HG03159 (cell line): Measurements from ENCODE around the gene GAST.

ENCODE experiments used
- ATAC-seq: cut with Tn5 transposase; IDR thresholded peaks from one replicate; pipeline ENCODE4 v1.9.1; 2021; ENCODE audit warnings: mild to moderate bottlenecking, moderate library complexity; ENCODE audit not compliant: unreplicated experiment

The GAST gene

DNA sequence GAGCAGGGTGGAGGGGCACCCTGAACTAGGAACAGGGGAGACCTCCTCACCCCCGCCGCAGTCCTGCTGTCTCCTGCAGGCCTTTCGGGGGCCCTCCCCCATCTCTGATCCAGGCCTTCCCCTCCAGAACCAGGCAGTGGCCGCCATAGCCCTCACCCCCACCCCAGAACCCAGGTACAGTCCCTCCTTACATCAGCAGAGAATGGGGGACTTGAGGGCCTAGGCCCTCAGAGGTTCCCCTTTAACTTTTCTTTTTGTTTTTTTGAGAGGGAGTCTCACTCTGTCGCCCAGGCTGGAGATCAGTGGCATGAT lies 26.6 kb downstream of the GAST start:
- no peak for ATAC-seq

DNA sequence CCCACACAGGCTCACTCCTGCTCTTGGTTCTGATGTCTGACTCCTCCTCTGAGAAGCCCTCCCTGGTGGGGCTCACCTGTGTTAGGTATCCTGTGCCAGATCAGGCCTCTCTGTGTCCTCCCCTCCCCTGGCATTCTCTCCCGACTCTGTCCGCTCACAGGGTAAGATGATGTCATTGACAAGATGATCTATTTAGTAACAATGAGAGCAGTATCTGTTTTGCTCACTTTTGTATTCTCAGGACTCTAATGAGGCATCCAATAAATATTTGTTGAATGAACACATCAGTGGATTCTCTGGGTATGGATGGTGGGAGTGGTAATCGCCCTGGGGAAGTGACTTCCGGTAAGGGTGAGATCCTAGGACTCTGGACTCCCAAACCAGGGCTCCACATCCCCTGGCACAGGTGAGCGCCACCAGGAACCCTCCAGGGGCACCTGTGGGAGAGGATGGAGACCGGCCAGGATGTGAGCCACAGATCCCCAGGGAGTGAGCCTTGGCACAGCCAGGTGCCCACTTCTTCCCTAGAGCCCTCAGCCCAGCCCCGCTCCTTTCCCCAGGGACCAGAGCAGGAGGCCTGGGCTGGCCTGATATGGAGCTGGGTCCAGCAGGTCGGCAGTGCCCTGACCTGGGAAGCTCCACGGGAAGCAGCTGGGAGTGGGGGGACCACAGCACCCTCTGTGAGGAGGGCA lies 27.7 kb downstream of the GAST start:
- ATAC-seq: no peak

DNA sequence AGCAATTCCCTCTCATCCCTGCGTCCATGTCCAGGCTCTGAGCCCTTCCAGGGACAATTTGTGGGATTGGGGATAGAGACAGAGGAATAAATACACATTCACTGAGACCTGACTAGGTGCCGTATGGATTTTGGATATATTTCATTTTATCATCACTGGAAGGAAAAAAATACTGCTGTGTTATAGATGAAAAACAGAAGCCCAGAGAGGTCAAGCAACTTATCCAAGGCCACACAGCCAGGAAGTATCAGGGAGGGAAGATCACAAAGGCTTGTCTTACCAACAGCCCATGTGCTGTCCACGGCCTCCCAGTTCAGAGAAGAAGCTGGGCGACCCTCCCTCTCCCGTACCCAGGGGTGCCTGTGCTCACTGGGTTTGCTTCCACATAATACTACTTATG lies 28.4 kb downstream of the GAST start:
- no peak for ATAC-seq

DNA sequence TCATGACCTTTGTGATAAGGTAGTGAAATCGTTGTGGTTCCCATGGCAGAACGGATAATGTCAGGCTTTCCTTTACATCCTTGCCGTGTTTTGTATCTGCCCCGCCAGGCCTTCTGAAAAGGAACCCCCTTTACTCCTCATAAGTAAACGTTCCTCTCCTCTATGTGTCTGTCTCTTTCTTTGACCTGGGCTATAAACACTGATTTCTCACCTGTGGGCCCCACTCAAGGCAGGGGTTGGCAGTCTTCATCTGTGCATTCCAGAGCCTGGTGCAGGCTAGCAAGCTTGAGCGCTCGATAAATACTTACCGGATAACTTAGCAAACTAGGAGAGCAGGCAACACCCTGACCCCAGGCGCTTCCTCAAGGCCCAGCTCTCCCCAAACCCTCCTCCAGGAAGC lies 29.6 kb downstream of the GAST start:
- ATAC-seq: no peak

DNA sequence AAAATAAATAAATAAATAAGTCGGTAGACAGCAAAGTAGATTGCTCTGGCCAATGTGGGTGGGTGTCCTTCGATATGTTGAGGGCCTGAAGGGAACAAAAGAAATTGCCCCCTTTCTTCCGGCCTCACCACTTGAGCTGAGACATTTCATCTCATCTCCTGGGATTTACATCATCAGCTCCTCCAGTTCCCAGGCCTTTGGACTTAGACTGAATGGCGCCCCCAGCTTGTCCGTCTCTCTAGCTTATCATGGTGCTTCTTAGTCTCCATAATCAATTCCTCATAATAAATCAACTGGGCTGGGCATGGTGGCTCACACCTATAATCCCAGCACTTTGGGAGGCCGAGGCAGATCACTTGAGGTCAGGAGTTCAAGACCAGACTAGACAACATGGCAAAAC lies 36.1 kb downstream of the GAST start:
- ATAC-seq: no peak

DNA sequence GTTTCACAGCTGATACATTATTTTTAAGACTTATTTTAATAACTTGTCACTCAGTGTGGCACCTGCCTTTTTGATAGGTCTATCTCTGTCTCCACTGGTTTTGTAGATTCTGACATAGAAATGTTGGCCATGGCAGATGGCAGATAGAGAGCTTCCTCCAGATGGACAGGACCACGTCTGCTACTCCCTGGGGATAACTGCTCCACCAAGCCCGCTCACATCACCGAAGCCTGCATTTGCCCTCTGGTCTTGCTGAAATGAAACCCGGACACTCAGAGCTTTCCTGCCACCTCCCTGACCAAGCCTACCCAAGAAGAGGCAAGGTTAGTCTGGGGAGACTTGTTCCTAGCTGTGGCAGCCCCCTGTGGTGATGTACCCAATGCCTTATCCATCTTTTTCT lies 38.7 kb downstream of the GAST start:
- no peak for ATAC-seq

DNA sequence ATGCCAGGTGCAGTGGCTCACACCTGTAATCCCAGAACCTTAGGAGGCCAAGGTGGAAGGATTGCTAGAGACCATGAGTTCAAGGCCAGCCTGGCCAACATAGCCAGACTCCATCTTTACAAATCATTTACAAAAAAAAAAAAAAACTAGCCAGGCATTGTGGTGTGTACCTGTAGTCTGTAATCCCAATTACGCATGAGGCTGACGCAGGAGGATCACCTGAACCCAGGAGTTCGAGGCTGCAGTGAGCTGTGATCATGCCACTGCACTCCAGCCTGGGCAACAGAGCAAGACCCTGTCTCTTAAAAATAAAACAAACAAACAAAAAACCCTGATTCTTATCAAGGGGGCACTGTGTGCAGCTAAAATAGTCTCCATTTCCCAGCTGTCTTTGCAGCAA lies 39.2 kb downstream of the GAST start:
- no peak for ATAC-seq

DNA sequence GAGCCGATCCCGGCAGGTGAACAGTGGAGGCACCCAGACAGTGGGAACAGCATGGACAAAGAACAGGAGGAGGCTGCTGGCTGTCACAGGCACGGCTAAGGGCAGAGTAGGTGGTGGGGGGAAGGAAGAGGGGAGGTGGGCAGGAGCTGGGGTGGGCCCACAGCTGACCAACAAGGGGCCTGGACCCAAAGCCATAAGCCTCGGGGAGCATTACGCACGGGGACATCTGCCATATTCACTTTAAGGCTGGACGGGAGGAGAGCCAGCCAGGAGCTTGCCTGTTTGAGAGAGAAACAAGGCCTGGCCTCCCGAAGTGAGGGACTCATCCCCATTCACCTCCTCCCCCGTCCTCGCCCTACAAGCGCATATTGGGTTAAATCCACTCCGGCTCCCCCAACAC lies 41.9 kb downstream of the GAST start:
- no peak for ATAC-seq

DNA sequence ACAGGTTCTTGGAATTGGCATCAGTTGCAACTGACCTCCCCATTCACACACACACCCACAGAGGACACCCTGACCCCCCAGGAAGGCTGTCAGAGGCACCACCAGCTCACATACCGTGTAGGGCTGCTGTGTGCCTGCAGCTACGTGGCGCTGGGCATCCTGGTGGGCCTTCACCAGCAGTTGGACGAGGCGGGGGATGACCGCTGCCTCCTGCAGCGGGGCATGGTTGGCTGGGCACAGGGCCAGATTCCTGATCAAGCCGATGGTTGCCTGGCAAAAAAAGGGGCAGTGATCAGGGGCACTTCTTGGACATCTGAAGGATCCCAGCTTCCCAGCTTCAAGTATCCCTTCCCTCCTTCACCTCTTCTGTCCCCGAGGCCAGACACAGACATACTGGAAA lies 46.5 kb downstream of the GAST start:
- ATAC-seq: no peak

DNA sequence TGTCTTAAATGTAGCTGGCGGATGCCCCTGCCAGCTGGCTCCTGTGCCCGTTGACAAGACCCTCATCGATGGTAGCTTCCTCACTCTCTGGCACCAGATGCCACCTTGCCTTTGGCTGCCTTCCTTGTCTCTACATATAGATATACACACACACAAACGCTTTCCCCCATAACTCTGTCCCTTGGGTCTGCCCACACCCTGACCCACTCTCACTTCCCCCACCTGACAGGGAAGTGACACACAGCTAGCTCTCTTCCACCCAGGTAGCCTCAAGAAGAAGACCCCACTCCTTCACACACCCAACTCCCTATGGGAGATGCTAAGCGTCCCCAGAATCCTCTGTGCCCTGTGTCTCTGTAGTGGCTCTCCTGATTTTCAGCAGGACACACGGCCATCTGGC lies 48.7 kb downstream of the GAST start:
- ATAC-seq: no peak

DNA sequence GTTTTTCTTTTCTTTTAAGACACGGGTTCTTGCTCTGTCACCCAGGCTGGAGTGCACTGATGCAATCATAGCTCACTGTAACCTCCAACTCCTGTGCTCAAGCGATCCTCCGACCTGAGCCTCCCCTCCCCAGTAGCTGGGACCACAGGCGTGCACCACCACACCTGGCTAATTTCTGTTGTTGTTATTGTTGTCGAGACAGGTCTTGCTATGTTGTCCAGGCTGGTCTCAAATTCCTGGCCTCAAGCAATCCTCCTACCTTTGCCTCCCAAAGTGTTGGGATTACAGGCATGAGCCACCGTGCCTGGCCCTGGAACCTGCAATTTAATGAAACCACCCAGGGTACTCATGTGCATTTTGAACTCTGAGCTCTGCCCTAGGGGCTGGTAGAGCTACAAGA lies 50.3 kb downstream of the GAST start:
- ATAC-seq: no peak

DNA sequence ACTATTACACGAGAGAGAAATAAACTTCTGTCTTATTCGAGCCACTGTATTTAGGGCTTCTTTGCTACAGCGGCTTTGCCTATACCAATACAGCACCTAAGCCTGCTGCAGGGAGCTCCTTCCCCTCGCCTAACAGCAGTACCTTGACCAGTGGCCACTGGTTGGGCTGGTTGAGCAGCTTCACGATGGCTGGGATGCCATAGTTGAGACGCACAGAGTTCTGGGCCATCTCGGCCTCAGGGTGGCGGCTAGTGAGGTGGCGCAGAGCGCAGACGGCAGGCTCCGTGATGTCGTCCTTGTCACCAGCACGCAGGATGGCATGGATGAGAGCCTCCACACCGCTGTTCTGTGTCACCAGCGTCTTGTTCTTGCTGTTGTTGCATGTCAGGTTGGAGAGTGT lies 50.7 kb downstream of the GAST start:
- ATAC-seq: no peak

DNA sequence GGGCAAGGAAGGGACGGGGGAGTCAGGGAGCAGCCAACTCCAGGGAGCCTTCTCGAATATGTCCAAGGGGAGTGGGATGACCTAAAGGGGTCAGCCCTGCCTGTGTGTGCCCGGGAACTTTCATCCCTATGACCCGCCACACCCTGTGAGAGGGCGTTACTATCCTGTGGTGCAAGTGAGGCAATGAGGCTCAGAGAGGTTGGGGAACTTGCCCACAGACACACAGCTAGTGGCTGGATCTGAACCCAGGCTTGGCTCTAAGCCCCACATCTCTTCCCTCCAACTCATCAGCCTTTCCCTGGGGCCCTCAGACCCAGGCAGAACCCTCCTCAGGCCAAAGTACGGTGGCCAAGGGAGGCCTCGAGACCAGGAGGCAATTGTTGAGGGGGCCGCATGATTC lies 51.2 kb downstream of the GAST start:
- ATAC-seq: no peak
